Activated CD4-positive, alpha-beta T cell treated with anti-CD3 and anti-CD28 coated beads, Interleukin-2, amount 10 ng/mL, durations not matched to agents 7 days and 5 days (primary cell): ENCODE results near the gene PTPRH. TPM values are rescaled to one million over a fixed set of nuclear protein-coding genes. Genes with fewer than 3 reads are reported as not detected.
"Not testable (repeated sequence)": the region's sequence is repeated elsewhere in the genome, so short reads cannot be mapped to it uniquely, and the experiment has no call there.

Experiments
- CTCF ChIA-PET: fragments of 350-600 bp; sonication (Branson Sonifier 250); formaldehyde crosslinking; loops from one replicate; lab custom pipeline; 2021; ENCODE audit warnings: antibody characterized with exemption; lab: Charles Lee
- POLR2A ChIA-PET: fragments of 350-600 bp; sonication (Branson Sonifier 250); formaldehyde crosslinking; loops from one replicate; lab custom pipeline; 2021; ENCODE audit warnings: antibody characterized with exemption; lab: Charles Lee
- DNase-seq: peaks from one replicate; pipeline ENCODE4 v3.0.0-alpha.2; 2020
- H3K27ac Mint-ChIP-seq: one replicate; pipeline ENCODE4 v1.8.0; 2021; ENCODE audit warnings: mild to moderate bottlenecking, moderate library complexity, mixed read lengths
- H3K27me3 Mint-ChIP-seq: one replicate; pipeline ENCODE4 v1.8.0; 2021; ENCODE audit warnings: mixed read lengths
- H3K36me3 Mint-ChIP-seq: one replicate; pipeline ENCODE4 v1.8.0; 2021; ENCODE audit warnings: low read depth, mixed read lengths
- H3K4me1 Mint-ChIP-seq: one replicate; pipeline ENCODE4 v1.8.0; 2021; ENCODE audit warnings: mixed read lengths
- H3K4me3 Mint-ChIP-seq: one replicate; pipeline ENCODE4 v1.8.0; 2021; ENCODE audit warnings: mild to moderate bottlenecking, moderate library complexity, mixed read lengths
- H3K9me3 Mint-ChIP-seq: one replicate; pipeline ENCODE4 v1.8.0; 2021; ENCODE audit warnings: mixed read lengths
- total RNA-seq, 2 experiments: library from RNA; stranded (reverse); gene quantifications; one replicate each; pipeline ENCODE4 v1.2.3, GENCODE V29; 2021

The PTPRH gene
- total RNA-seq, 2 experiments from 2014 or later, result not detected

DNA sequence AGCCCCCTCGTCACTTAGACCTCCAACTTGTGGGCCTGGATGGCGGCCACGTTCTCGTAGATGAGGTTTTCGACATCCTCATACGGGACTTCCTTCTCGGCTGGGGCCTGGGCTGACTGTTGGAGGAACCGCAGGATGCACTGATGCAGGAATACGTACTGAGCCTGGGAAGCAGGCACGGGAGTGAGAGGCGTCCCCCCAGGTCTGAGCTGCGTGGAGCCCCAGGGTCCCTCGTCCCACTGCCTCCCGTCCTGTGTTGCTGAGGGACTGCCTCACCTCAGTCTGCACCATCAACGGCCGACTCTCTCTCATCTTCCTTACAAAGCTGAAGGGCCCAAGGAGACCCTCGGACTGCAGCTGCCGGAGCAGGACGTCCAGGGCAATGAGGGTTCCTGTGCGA, 27.6 kb downstream of the PTPRH start:
- Mint-ChIP-seq H3K36me3 (no peaks in the 10 kb centered on the region), H3K27me3 (peaks cover 37% of the 10 kb centered on the region), H3K27ac (no peak overlapping the region), H3K4me1 (peaks cover 29% of the 10 kb centered on the region), H3K4me3 (no peak overlapping the region), H3K9me3 (peaks cover 3% of the 10 kb centered on the region)
- CTCF ChIA-PET, result interaction anchor here (0.6 to 1.9 kb wide), 3 partner anchors 15 to 21 kb away, joined by 3 to 7 read pairs (median 3); partner anchors contain the start of gene DNAAF3
- POLR2A ChIA-PET, result no interaction called here
- DNase-seq, result no peak

DNA sequence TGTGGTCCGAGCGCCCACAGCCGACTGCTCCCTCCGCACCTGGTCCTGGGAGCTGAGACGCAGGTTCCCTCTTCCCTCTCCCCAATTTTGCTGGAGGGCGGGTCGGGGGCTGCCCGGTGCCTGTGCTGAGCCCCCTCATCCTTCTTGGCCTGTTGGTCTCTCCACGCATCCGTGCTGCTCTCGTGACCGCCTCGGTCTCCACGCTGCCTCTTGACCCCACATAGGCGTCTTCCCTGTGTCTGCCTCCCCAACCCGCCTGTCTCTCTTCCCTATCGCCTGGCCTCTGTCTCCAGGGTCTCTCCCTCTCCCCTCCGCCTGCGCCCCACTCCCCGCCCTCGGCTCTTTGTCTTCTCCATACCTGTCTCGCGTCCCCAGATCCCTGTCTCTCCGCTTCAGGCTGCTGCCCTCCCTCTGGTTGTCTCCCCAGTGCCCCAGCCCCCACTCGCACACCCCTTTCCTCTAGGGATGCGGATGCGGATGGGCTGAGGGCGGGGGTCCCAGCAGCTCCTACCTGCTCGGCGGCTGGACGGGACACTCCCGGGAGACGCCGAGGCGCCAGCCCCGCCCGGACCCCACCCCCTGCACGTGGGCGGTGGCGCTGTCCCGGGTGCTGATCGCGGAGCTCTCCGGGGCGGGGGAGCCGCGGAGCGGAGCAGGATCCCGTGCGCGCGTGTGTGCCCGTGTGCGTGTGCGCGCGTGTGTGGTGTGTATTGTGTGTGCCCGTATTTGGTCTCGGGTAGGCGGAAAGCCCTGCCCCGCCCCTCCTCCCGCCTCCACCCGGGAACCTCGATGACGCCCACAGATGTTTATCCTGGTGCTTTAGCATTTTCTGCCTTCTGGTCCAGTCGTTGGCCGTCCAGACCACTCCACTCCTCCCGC, 29.5 kb downstream of the PTPRH start, which contains the start of gene SYT5:
TSS of gene SYT5 (minus strand) at position 684 of the 879 bp plus-strand sequence. CDS start 1,248 bp downstream, outside the sequence.
- H3K9me3 Mint-ChIP-seq, result peaks cover 9% of the 10 kb centered on the region
- DNase-seq, result peak; percentile 69
- H3K27me3 Mint-ChIP-seq, result peaks cover 46% of the 10 kb centered on the region
- no peak within 1 kb of the TSS for H3K27ac Mint-ChIP-seq
- peak within 1 kb of the TSS; percentile 59 for H3K4me3 Mint-ChIP-seq
- peaks cover 26% of the 10 kb centered on the region for H3K4me1 Mint-ChIP-seq
- ChIA-PET POLR2A (interaction anchor here (0.7 kb wide), 1 partner anchor 417 kb away, joined by 3 read pairs; no protein-coding TSS in a partner anchor), CTCF (interaction anchor here (0.6 to 2.6 kb wide), 5 partner anchors 8 to 26 kb away, joined by 3 to 10 read pairs (median 5); no protein-coding TSS in a partner anchor)
- H3K36me3 Mint-ChIP-seq, result no peaks in the 10 kb centered on the region

DNA sequence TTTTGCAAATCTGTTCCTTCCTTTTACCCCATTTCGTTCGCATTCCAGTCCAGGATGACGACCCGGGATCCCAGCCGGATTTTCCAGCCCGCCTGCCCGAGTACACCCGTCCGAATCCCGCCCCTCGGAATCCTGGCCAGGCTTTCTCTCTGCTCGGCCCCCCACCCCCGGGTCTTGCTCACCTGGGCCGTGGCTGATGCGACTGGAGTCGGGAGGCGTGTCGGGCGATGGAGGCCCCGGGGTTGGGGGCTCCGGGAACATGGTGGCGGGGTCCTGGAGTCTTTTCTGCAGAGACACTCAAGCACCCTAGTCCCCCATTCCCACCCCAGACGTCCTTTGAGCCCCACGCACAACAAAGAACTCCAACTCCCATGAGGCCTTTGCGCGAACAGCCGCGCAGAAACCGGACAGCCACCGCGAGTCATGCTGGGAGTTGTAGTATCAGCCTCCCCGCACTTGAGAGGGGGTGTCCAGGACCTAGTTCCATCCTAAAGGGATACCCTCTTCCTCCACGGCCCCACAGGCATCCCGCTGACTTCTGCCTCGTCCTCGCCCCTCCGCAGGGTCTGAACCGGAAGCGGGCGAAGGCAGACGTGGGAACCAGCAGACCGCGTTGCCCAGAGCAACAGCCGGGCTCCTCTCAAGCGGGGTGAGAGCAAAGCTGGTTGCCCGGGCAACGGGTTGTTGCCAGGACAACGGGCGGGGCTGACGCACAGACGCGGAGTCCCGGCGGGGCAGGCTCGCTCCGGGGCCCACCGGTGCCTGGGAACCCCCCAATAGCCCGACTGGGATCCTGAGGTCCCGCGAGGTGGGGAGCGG, 30.3 kb downstream of the PTPRH start:
- H3K4me1 Mint-ChIP-seq, result peaks cover 29% of the 10 kb centered on the region
- no peak overlapping the region for H3K27ac Mint-ChIP-seq
- H3K4me3 Mint-ChIP-seq, result peak overlapping the region; percentile 59
- H3K9me3 Mint-ChIP-seq, result peaks cover 9% of the 10 kb centered on the region
- peaks cover 48% of the 10 kb centered on the region for H3K27me3 Mint-ChIP-seq
- POLR2A ChIA-PET, result interaction anchor here (0.7 kb wide), 1 partner anchor 418 kb away, joined by 3 read pairs; no protein-coding TSS in a partner anchor
- H3K36me3 Mint-ChIP-seq, result no peaks in the 10 kb centered on the region
- CTCF ChIA-PET, result interaction anchor here (0.6 to 2.6 kb wide), 4 partner anchors 12 to 27 kb away, joined by 3 to 10 read pairs (median 4); no protein-coding TSS in a partner anchor
- peak; percentile 95 for DNase-seq

DNA sequence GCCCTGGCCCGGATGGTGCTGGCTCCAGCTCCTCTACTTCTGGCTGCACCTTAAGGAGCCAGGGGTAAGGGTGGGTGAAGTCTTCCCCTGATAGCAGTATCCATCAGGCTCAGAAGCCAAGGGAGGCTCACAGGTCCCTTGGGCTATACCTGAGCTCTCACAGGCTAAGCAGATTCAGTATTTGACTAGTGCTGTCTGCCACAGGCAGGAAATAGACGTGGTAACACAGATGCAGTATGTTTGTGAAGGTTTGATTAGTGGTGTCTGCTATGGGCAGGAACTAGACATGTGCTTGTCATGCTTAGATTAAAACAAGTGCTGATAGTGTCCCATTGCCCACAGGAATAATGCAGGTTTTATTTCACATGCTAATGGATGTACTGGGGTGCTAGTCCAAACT, 33.2 kb downstream of the PTPRH start:
- POLR2A ChIA-PET, result no interaction called here
- no peak for DNase-seq
- Mint-ChIP-seq H3K4me3 (no peak overlapping the region), H3K27ac (no peak overlapping the region), H3K4me1 (peaks cover 38% of the 10 kb centered on the region), H3K36me3 (no peaks in the 10 kb centered on the region), H3K9me3 (peaks cover 9% of the 10 kb centered on the region), H3K27me3 (peaks cover 63% of the 10 kb centered on the region)
- CTCF ChIA-PET, result interaction anchor here (0.6 to 1.2 kb wide), 2 partner anchors 9 to 328 kb away, joined by 3 read pairs; no protein-coding TSS in a partner anchor

DNA sequence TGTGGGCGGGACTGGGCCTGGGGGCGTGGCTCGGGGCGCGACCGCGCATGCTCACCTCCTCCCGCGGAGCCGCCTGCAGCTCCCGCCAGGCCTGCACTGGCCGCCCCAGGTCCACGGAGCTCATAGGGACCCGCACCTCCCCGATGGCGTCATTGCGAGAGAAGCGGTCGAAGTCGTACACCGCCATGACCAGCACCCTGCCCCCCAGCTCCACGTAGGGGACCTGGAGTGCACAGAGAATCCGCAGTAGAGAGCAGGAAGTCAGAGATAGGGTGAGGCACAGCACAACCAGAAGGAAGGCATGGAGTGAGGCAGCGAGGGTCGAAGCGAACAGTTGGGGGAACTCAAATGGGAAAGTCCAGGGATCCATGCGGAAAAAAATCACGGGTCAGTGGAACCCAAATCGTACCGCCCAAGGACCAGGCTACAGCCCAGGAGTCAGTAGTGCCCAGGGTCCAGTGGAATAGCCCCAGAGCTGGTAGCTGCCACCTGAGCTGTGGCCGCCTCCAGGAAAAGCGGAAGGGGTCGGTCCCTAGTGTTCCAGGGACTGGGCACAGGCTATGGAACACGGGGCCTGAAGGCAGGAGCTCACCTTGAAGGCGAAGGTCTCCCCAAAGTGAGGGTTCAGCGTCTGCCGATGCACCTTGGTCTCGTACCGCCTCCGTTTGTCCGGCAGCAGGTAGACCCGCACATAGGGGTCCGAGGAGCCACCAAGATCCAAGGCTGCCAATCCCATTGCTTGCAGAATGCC, 34.0 kb downstream of the PTPRH start:
- H3K4me1 Mint-ChIP-seq, result peaks cover 35% of the 10 kb centered on the region
- peaks cover 60% of the 10 kb centered on the region for H3K27me3 Mint-ChIP-seq
- ChIA-PET CTCF (interaction anchor here (1.0 to 1.5 kb wide), 3 partner anchors 8 to 16 kb away, joined by 3 to 5 read pairs (median 4); no protein-coding TSS in a partner anchor), POLR2A (no interaction called here)
- H3K9me3 Mint-ChIP-seq, result peaks cover 9% of the 10 kb centered on the region
- H3K4me3 Mint-ChIP-seq, result no peak overlapping the region
- no peak overlapping the region for H3K27ac Mint-ChIP-seq
- no peak for DNase-seq
- no peaks in the 10 kb centered on the region for H3K36me3 Mint-ChIP-seq

DNA sequence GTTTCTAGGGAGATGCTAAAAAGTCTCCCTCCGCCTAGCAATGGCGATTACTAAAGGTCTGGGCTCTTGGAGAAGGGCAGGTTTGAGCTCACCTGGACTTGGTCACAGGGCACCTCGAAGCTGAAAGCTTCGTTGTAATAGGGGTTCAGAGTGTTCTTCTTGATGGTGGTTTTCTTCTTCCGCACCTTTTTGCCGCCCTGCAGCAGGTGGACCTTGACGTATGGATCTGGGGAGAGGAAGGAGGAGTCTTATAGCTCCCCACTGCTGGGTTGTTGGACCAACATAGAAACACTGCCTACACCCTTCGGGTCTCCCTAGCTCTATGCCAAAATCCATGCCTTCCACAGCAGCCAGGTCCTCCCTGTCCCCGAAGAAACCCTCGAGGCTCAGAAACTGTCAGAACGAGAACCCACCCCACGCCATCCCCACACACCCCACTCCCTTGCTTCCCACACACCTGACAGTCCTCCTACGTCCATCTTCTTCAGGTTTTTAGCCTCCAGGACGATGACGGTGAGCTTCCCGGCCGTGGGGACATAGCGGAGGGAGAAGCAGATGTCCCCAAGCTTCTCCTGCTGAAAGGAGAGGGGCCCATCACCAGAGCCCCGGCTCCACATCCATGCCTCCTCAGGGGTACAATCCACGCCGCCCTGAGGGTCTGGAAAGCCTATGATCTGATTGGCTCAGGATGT, 34.7 kb downstream of the PTPRH start:
- ChIA-PET POLR2A (no interaction called here), CTCF (interaction anchor here (0.8 to 1.5 kb wide), 3 partner anchors 14 to 45 kb away, joined by 4 to 5 read pairs (median 5); no protein-coding TSS in a partner anchor)
- H3K4me3 Mint-ChIP-seq, result peak overlapping the region; percentile 57

DNA sequence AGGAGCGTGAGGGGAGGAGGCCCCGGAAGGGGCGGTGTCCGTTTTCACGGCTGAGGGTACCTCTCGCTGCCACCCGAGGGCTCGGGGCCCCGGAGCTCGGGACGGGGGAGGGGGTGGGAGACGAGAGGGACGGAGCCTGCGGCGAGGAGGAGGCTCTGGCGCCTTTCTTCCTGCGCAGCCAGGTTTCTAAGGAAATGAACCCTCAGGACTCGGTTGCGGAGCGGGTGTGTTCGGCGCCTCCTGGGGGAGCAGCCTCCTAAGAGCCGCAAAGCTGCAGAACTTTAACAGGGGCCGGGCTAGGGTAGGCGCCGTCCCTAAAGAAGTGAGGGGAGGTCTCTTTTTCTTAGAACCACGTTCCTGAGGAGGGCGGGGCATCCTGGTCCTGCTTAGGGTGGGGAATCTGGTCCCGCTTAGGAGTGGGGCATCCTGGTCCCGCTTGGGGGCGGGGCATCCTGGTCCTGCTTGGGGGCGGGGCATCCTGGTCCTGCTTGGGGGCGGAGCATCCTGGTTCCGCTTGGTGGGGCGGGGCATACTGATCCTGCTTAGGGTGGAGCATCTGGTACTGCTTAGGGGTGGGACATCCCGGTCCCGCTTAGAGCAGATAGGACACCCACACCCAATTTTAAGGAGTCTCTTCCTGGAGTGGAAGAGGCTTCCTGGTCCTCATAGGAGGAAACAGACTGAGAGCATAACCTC, 35.4 kb downstream of the PTPRH start:
- peaks cover 9% of the 10 kb centered on the region for H3K9me3 Mint-ChIP-seq
- peak overlapping the region; percentile 57 for H3K4me3 Mint-ChIP-seq
- peaks cover 65% of the 10 kb centered on the region for H3K27me3 Mint-ChIP-seq
- peak; percentile 39 for DNase-seq
- CTCF ChIA-PET, result interaction anchor here (0.6 to 2.0 kb wide), 6 partner anchors 13 to 302 kb away, joined by 3 to 7 read pairs (median 4); partner anchors contain the start of gene ZNF628
- no peak overlapping the region for H3K27ac Mint-ChIP-seq
- POLR2A ChIA-PET, result no interaction called here
- H3K4me1 Mint-ChIP-seq, result peaks cover 24% of the 10 kb centered on the region
- no peaks in the 10 kb centered on the region for H3K36me3 Mint-ChIP-seq

More for the DNA sequence above, 34.7 kb downstream of the PTPRH start:
- Mint-ChIP-seq H3K36me3 (no peaks in the 10 kb centered on the region), H3K4me1 (peaks cover 30% of the 10 kb centered on the region), H3K9me3 (peaks cover 9% of the 10 kb centered on the region), H3K27ac (no peak overlapping the region), H3K27me3 (peaks cover 60% of the 10 kb centered on the region)
- DNase-seq, result no peak

DNA sequence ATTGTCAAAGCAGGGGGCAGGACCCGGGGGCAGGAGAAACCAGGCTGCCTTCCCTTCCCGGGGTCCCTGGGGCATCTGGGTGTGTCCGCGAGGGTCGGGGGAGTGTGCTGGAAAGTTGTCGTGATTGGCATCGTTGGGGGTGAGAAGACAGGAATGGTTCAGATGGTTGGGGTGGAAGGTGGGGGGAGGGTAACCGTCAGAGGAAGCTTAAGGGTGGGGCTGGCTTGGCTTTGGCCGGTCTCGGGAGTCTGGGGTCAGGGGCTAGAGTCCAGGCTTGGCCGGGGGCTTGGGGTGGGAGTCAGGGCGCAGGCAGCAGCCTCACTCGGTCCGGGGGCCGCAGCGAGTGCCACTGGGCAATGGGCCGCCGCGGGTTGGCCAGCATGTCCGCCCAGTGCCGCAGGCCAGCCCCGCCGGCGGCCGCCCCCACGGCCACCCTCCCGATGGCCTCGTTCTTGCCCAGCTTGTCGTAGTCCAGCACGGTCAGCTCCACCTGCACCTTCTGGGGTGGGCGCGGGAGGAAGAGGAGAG, 36.1 kb downstream of the PTPRH start:
- H3K9me3 Mint-ChIP-seq, result peaks cover 9% of the 10 kb centered on the region
- H3K27me3 Mint-ChIP-seq, result peaks cover 63% of the 10 kb centered on the region
- DNase-seq, result no peak
- CTCF ChIA-PET, result interaction anchor here (0.6 to 2.0 kb wide), 4 partner anchors 13 to 303 kb away, joined by 3 to 7 read pairs (median 3); partner anchors contain the start of gene ZNF628
- H3K36me3 Mint-ChIP-seq, result no peaks in the 10 kb centered on the region
- peak overlapping the region; percentile 57 for H3K4me3 Mint-ChIP-seq
- POLR2A ChIA-PET, result no interaction called here
- peaks cover 19% of the 10 kb centered on the region for H3K4me1 Mint-ChIP-seq
- no peak overlapping the region for H3K27ac Mint-ChIP-seq

DNA sequence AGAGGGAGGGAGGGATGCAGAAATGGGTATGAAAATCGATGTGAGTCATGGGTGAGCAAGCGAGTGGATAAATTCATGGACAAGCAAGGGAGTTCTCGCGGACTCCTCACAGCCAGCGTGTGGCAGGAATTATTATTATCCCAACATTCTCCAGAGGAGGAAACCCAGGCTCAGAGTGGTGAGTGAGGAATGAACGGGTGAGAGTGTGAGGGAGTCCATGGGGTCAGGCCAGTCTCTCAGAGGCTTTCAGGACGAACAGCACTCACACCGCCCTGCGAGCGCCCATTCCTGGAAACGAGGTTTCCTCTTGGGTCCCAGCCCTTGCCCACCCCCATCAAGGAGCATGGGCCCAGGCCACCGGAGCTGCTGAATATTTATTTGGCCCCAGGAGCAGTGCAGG, 36.6 kb downstream of the PTPRH start:
- Mint-ChIP-seq H3K4me3 (peak overlapping the region; percentile 47), H3K27ac (no peak overlapping the region), H3K9me3 (peaks cover 9% of the 10 kb centered on the region), H3K27me3 (peaks cover 63% of the 10 kb centered on the region), H3K36me3 (no peaks in the 10 kb centered on the region), H3K4me1 (peaks cover 19% of the 10 kb centered on the region)
- no peak for DNase-seq
- ChIA-PET POLR2A (no interaction called here), CTCF (interaction anchor here (0.9 to 2.0 kb wide), 2 partner anchors 12 to 303 kb away, joined by 3 to 7 read pairs; partner anchors contain the start of gene ZNF628)

DNA sequence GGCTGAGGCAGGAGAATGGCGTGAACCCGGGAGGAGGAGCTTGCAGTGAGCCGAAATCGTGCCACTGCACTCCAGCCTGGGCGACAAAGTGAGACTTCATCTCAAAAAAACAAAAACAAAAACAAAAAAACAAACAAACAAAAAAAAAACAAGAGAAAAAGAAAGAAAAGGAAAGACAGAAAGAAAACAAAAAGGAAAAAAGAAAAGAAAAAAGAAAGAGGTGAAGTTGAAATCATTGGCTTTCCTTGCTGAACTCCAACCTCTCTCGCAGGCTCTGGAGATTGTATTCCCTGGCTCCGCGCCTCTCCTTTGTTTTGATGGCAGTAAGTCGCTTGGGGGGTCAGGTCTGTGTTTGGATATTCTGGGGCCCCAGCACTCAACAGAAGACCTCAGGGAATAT, 37.0 kb downstream of the PTPRH start:
- H3K9me3 Mint-ChIP-seq, H3K27ac Mint-ChIP-seq, H3K36me3 Mint-ChIP-seq, POLR2A ChIA-PET, DNase-seq: not testable (repeated sequence)
- H3K4me3 Mint-ChIP-seq, result peak overlapping the region; percentile 47
- CTCF ChIA-PET, result interaction anchor here (2.0 kb wide), 1 partner anchor 12 kb away, joined by 7 read pairs; no protein-coding TSS in a partner anchor
- H3K4me1 Mint-ChIP-seq, result peaks cover 19% of the 10 kb centered on the region
- peaks cover 63% of the 10 kb centered on the region for H3K27me3 Mint-ChIP-seq
